Fibroblast of lung (primary cell): ENCODE data around the gene TWIST2. TPM values are rescaled to one million over a fixed set of nuclear protein-coding genes. Genes with fewer than 3 reads are reported as not detected.

Source experiments
- DNase-seq, 2 donors: peaks; one replicate each; pipeline versions ENCODE4 v3.0.0 to v3.0.0-alpha.2; 2010; ENCODE audit warnings: low read depth in 2 of 2
- H2AFZ ChIP-seq: 2 replicates; pipeline ENCODE4 v1.5.1; 2012; ENCODE audit warnings: low read length, control low read depth, inconsistent platforms
- H3K27ac ChIP-seq: 2 replicates; pipeline ENCODE4 v1.5.1; 2011; ENCODE audit warnings: low read length, control low read depth; ENCODE audit not compliant: insufficient read depth
- H3K27me3 ChIP-seq: 2 replicates; pipeline ENCODE4 v1.5.1; 2011; ENCODE audit warnings: mild to moderate bottlenecking, low read length; ENCODE audit not compliant: control insufficient read depth, insufficient read depth
- H3K36me3 ChIP-seq: 2 replicates; pipeline ENCODE4 v1.5.1; 2011; ENCODE audit warnings: low read length; ENCODE audit not compliant: control insufficient read depth, insufficient read depth
- H3K4me1 ChIP-seq: 2 replicates; pipeline ENCODE4 v1.5.1; 2011; ENCODE audit warnings: low read length; ENCODE audit not compliant: control insufficient read depth, insufficient read depth; ENCODE audit errors: extremely low read depth
- H3K4me2 ChIP-seq: 2 replicates; pipeline ENCODE4 v1.5.1; 2011; ENCODE audit warnings: low read length, control low read depth; ENCODE audit not compliant: insufficient read depth; ENCODE audit errors: extremely low read depth
- H3K4me3 ChIP-seq, 4 experiments: fragments of 200-600 bp in 1 of 4; sonication (generic) in 1 of 4; replicated peaks in 1 of 4; 2 replicates each; pipeline ENCODE4 v1.5.1; 2011 to 2016; ENCODE audit warnings: low read length in 4 of 4, low read depth in 3 of 4, mild to moderate bottlenecking in 3 of 4, control low read depth in 2 of 4, inconsistent platforms in 1 of 4, mixed read lengths in 1 of 4; ENCODE audit not compliant: insufficient read depth in 1 of 4; ENCODE audit errors: control extremely low read depth in 1 of 4
- H3K79me2 ChIP-seq: 2 replicates; pipeline ENCODE4 v1.5.1; 2012; ENCODE audit warnings: mild to moderate bottlenecking, low read length, inconsistent platforms; ENCODE audit not compliant: control insufficient read depth, insufficient read depth
- H3K9ac ChIP-seq: 2 replicates; pipeline ENCODE4 v1.5.1; 2011; ENCODE audit warnings: mild to moderate bottlenecking, low read length, control low read depth; ENCODE audit not compliant: insufficient read depth
- H3K9me3 ChIP-seq: 2 replicates; pipeline ENCODE4 v1.5.1; 2012; ENCODE audit warnings: low read depth, low read length; ENCODE audit not compliant: control insufficient read depth, insufficient read depth
- H4K20me1 ChIP-seq: 2 replicates; pipeline ENCODE4 v1.5.1; 2011; ENCODE audit warnings: low read length; ENCODE audit not compliant: control insufficient read depth, insufficient read depth; ENCODE audit errors: extremely low read depth
- CTCF ChIP-seq, 2 donors: IDR thresholded peaks in 1 of 2; conservative IDR thresholded peaks in 1 of 2; 1 replicate in 1 of 2; 2 replicates in 1 of 2; pipeline ENCODE4 v1.5.1; 2011 to 2012; ENCODE audit warnings: low read length in 2 of 2, control low read depth in 1 of 2, inconsistent platforms in 1 of 2, low read depth in 1 of 2, mild to moderate bottlenecking in 1 of 2
- EZH2 ChIP-seq: IDR thresholded peaks from 2 replicates; pipeline ENCODE4 v1.5.1; 2012; ENCODE audit warnings: low read length, control low read depth, mild to moderate bottlenecking; ENCODE audit errors: missing control alignments
- polyA plus RNA-seq, 2 donors: library from polyadenylated mRNA; depleted of rRNA in 1 of 2; stranded (reverse) in 1 of 2; unstranded in 1 of 2; fragments of >200 nt; gene quantifications; 2 replicates each; pipeline ENCODE4 v1.2.1, GENCODE V29; 2011 to 2012; ENCODE audit warnings: missing spikeins in 1 of 2
- total RNA-seq: library from RNA; depleted of rRNA; stranded (reverse); fragments of >200 nt; gene quantifications from 2 replicates; pipeline ENCODE4 v1.2.1, GENCODE V29; 2014

The TWIST2 gene
- total and polyA plus RNA-seq, 2 donors (not counting 1 experiment from before 2014, with no cell fraction given) = 85.2 to 118 TPM

DNA sequence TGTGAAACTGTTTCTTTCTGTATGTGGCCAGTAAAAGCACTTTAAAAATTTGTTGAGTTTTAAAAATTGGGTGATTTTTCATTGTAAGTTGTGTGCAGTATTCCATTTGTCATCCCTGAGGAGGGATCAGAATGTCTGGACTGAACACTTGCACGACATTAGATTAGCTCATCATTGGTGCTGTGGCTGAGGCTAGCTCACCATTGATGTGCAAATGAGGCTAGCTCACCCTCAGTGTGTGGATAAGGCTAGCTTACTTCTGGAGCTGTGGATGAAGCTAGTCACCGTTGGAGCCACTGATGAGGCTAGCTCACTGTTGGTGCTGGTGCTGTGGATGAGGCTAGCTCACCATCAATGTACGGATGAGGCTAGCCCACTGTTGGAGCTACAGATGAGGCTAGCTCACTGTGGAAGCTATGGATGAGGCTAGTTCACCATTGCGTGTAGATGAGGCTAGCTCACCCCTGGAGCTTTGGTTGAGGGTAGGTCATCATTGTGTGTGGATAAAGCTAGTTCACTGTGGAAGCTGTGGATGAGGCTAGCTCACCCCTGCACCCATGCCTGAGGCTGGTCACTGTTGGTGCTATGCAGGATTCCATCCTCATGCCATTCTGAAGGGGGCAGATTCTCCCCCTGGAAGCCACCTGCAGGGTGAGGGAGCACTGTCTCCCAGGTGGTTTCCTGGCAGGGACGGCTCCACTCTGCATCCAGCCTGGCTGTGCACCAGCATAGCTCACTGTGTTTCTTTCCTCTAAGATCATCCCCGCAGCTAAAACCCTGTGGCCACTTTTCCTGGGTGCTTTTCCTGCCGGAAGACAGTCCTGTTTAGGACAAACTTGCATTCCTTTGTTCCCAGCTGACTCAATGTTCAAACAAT, 101.1 kb downstream of the TWIST2 start:
- peak in 1 of 2 donors; percentile 82 for DNase-seq
- H3K4me3 ChIP-seq = no peak overlapping the region
- TF ChIP-seq EZH2 (no peak), CTCF (conservative IDR thresholded peaks at IDR 0.05 in 1 of 2, IDR thresholded peaks at IDR 0.05 in 1 of 2; ENCODE audit: low read depth in 1 of 2, low read length in 2 of 2) (no peak)
- H3K27me3 ChIP-seq = no peaks in the 10 kb centered on the region
- H4K20me1 ChIP-seq = no peaks in the 10 kb centered on the region
- no peaks in the 10 kb centered on the region for H3K36me3 ChIP-seq
- H3K9me3 ChIP-seq = no peaks in the 10 kb centered on the region
- no peak overlapping the region for H3K4me2 ChIP-seq
- peaks cover 10% of the 10 kb centered on the region for H3K4me1 ChIP-seq
- H3K27ac ChIP-seq = peak overlapping the region; percentile 89
- no peaks in the 10 kb centered on the region for H3K79me2 ChIP-seq
- H3K9ac ChIP-seq = no peak overlapping the region
- no peak overlapping the region for H2AFZ ChIP-seq

GRCh38 chr2:238949710-238950345, 101.9 kb downstream of the TWIST2 start:
- no peak overlapping the region for H3K4me3 ChIP-seq
- H3K4me1 ChIP-seq = peaks cover 10% of the 10 kb centered on the region
- no peak overlapping the region for H3K9ac ChIP-seq
- H4K20me1 ChIP-seq = no peaks in the 10 kb centered on the region
- no peaks in the 10 kb centered on the region for H3K27me3 ChIP-seq
- H3K36me3 ChIP-seq = no peaks in the 10 kb centered on the region
- no peak overlapping the region for H2AFZ ChIP-seq
- H3K4me2 ChIP-seq = no peak overlapping the region
- TF ChIP-seq CTCF (conservative IDR thresholded peaks at IDR 0.05 in 1 of 2, IDR thresholded peaks at IDR 0.05 in 1 of 2; ENCODE audit: low read depth in 1 of 2, low read length in 2 of 2) = no peak
- TF ChIP-seq EZH2 = no peak
- H3K27ac ChIP-seq = no peak overlapping the region
- H3K79me2 ChIP-seq = no peaks in the 10 kb centered on the region
- DNase-seq = no peak
- H3K9me3 ChIP-seq = no peaks in the 10 kb centered on the region

- H3K4me2 ChIP-seq = no peak overlapping the region
- no peak for DNase-seq
- no peak overlapping the region for H3K27ac ChIP-seq
- H3K79me2 ChIP-seq = no peaks in the 10 kb centered on the region
- TF ChIP-seq CTCF (conservative IDR thresholded peaks at IDR 0.05 in 1 of 2, IDR thresholded peaks at IDR 0.05 in 1 of 2; ENCODE audit: low read depth in 1 of 2, low read length in 2 of 2) (no peak), EZH2 (no peak)
- H3K9ac ChIP-seq = no peak overlapping the region
- H3K9me3 ChIP-seq = no peaks in the 10 kb centered on the region
- no peaks in the 10 kb centered on the region for H3K27me3 ChIP-seq
- H2AFZ ChIP-seq = no peak overlapping the region
- H3K4me3 ChIP-seq = no peak overlapping the region
- no peaks in the 10 kb centered on the region for H3K36me3 ChIP-seq
- H3K4me1 ChIP-seq = peaks cover 12% of the 10 kb centered on the region
- H4K20me1 ChIP-seq = no peaks in the 10 kb centered on the region
Observed at GRCh38 chr2:238950551-238950950, 102.7 kb downstream of the TWIST2 start.
